HCT116 (cell line): ENCODE measurements around the gene FHOD3. TPM values are rescaled to one million over a fixed set of nuclear protein-coding genes. Genes with fewer than 3 reads are reported as not detected.

Experiments
- ATAC-seq: fragments of 200-7000 bp; cut with Tn5 transposase; 2 replicates; pipeline ENCODE4 v1.9.1; 2020; ENCODE audit warnings: mild to moderate bottlenecking, moderate library complexity
- BruUV-seq: library from RNA; stranded (reverse); fragments of 400-500 nt; replicated peaks from 2 replicates; lab custom pipeline; 2021; lab: Mats Ljungman, UMichigan
- CTCF ChIA-PET: fragments of 300-600 bp; sonication (Branson Sonifier 250); formaldehyde crosslinking; loops from one replicate; lab custom pipeline; 2021; ENCODE audit warnings: antibody characterized with exemption; lab: Charles Lee
- POLR2A ChIA-PET: fragments of 300-600, 350-600 bp; sonication (Branson Sonifier 250); formaldehyde crosslinking; loops from one replicate; lab custom pipeline; 2021; ENCODE audit warnings: antibody characterized with exemption; lab: Charles Lee
- RAD21 ChIA-PET, 2 experiments: fragments of 300-600 bp; sonication (Branson Sonifier 250); formaldehyde crosslinking; loops; one replicate each; lab custom pipeline; 2023; ENCODE audit warnings: low total read pairs in 2 of 2; ENCODE audit not compliant: uncharacterized antibody in 2 of 2, unreplicated experiment in 2 of 2, low non-redundant PET in 1 of 2; lab: Charles Lee
- DNase-seq: peaks from one replicate; pipeline ENCODE4 v3.0.0-alpha.2; 2010; ENCODE audit warnings: low read depth, low spot score
- H2AFZ ChIP-seq: fragments of 200-600 bp; shearing (Covaris generic), sonication (generic); 2 replicates; pipeline ENCODE4 v1.6.1; 2017; ENCODE audit warnings: low read depth, mixed run types, mixed read lengths, antibody characterized with exemption, low read length; ENCODE audit not compliant: poor library complexity, severe bottlenecking
- H3K27ac ChIP-seq: 2 replicates; pipeline ENCODE4 v1.5.1; 2012; ENCODE audit warnings: low read depth, low read length
- H3K27me3 ChIP-seq: fragments of 200-600 bp; sonication (generic); 2 replicates; pipeline ENCODE4 v1.6.1; 2016; ENCODE audit warnings: mixed run types, low read length, mixed read lengths; ENCODE audit not compliant: insufficient read depth
- H3K36me3 ChIP-seq, 2 experiments: fragments of 200-500 bp in 1 of 2; fragments of 200-600 bp in 1 of 2; sonication (Bioruptor generic) in 1 of 2; sonication (generic) in 1 of 2; 2 replicates each; pipeline versions ENCODE4 v1.5.1 to v1.6.1; 2014 to 2016; ENCODE audit warnings: low read length in 2 of 2, inconsistent platforms in 1 of 2, mixed read lengths in 1 of 2, mixed run types in 1 of 2; ENCODE audit not compliant: insufficient read depth in 2 of 2, control insufficient read depth in 1 of 2
- H3K4me1 ChIP-seq, 2 experiments: fragments of 200-600 bp in 1 of 2; sonication (generic) in 1 of 2; 2 replicates each; pipeline versions ENCODE4 v1.5.1 to v1.6.1; 2012 to 2017; ENCODE audit warnings: low read length in 2 of 2, inconsistent platforms in 1 of 2, mild to moderate bottlenecking in 1 of 2, mixed read lengths in 1 of 2, mixed run types in 1 of 2, moderate library complexity in 1 of 2; ENCODE audit not compliant: insufficient read depth in 2 of 2, control insufficient read depth in 1 of 2
- H3K4me2 ChIP-seq: fragments of 200-600 bp; sonication (generic); 2 replicates; pipeline ENCODE4 v1.6.1; 2017; ENCODE audit warnings: mixed run types, low read length, mixed read lengths
- H3K4me3 ChIP-seq, 2 experiments: fragments of 200-600 bp in 1 of 2; sonication (generic) in 1 of 2; replicated peaks in 1 of 2; 2 replicates each; pipeline ENCODE4 v1.5.1; 2011 to 2016; ENCODE audit warnings: low read length in 2 of 2, control low read depth in 1 of 2, low read depth in 1 of 2, mild to moderate bottlenecking in 1 of 2, mixed read lengths in 1 of 2, mixed run types in 1 of 2
- H3K79me2 ChIP-seq: fragments of 200-600 bp; sonication (generic); 2 replicates; pipeline ENCODE4 v1.6.1; 2017; ENCODE audit warnings: mild to moderate bottlenecking, mixed run types, low read length, moderate library complexity, mixed read lengths; ENCODE audit not compliant: insufficient read depth
- H3K9ac ChIP-seq: fragments of 200-600 bp; sonication (generic); 2 replicates; pipeline ENCODE4 v1.6.1; 2016; ENCODE audit warnings: low read length, mixed read lengths
- H3K9me2 ChIP-seq: fragments of 200-600 bp; sonication (generic), shearing (Covaris generic); 2 replicates; pipeline ENCODE4 v1.6.1; 2017; ENCODE audit warnings: mixed run types, mild to moderate bottlenecking, moderate library complexity; ENCODE audit not compliant: insufficient read depth
- H3K9me3 ChIP-seq, 2 experiments: fragments of 200-500 bp in 1 of 2; fragments of 200-600 bp in 1 of 2; sonication (Bioruptor generic) in 1 of 2; sonication (generic) in 1 of 2; 2 replicates each; pipeline ENCODE4 v1.6.1; 2014 to 2017; ENCODE audit warnings: low read length in 2 of 2, mixed read lengths in 2 of 2, inconsistent platforms in 1 of 2, low read depth in 1 of 2, mild to moderate bottlenecking in 1 of 2, mixed run types in 1 of 2, moderate library complexity in 1 of 2; ENCODE audit not compliant: control insufficient read depth in 1 of 2, insufficient read depth in 1 of 2
- H4K20me1 ChIP-seq: fragments of 200-600 bp; sonication (generic), shearing (Covaris generic); 2 replicates; pipeline ENCODE4 v1.6.1; 2017; ENCODE audit warnings: mixed run types, mild to moderate bottlenecking, moderate library complexity; ENCODE audit not compliant: insufficient read depth
- CBX3 ChIP-seq: IDR thresholded peaks from 2 replicates; pipeline ENCODE4 v1.6.1; 2012; ENCODE audit warnings: low read depth
- CEBPB ChIP-seq: IDR thresholded peaks from 2 replicates; pipeline ENCODE4 v1.6.1; 2012; ENCODE audit warnings: low read depth
- EGR1 ChIP-seq: IDR thresholded peaks from 2 replicates; pipeline ENCODE4 v1.6.1; 2012; ENCODE audit warnings: low read depth
- ELF1 ChIP-seq: IDR thresholded peaks from 2 replicates; pipeline ENCODE4 v1.6.1; 2012; ENCODE audit warnings: low read depth, borderline replicate concordance
- EZH2 ChIP-seq: fragments of 200-600 bp; sonication (generic); IDR thresholded peaks from 2 replicates; pipeline ENCODE4 v1.6.1; 2017; ENCODE audit warnings: antibody characterized with exemption, mixed run types
- EZH2phosphoT487 ChIP-seq: fragments of 200-600 bp; IDR thresholded peaks from 2 replicates; pipeline ENCODE4 v1.6.1; 2018; ENCODE audit warnings: antibody characterized with exemption, borderline replicate concordance
- JUND ChIP-seq: IDR thresholded peaks from 2 replicates; pipeline ENCODE4 v1.6.1; 2012
- POLR2A ChIP-seq: IDR thresholded peaks from 2 replicates; pipeline ENCODE4 v1.7.0; 2011; ENCODE audit warnings: borderline replicate concordance; ENCODE audit not compliant: insufficient read depth, insufficient read length; ENCODE audit errors: extremely low read depth
- POLR2AphosphoS5 ChIP-seq: IDR thresholded peaks from 2 replicates; pipeline ENCODE4 v1.6.1; 2011; ENCODE audit warnings: mild to moderate bottlenecking, low read depth, low read length, moderate library complexity
- RAD21 ChIP-seq: IDR thresholded peaks from 2 replicates; pipeline ENCODE4 v1.6.1; 2012; ENCODE audit warnings: low read depth, mild to moderate bottlenecking
- SIN3A ChIP-seq: IDR thresholded peaks from 2 replicates; pipeline ENCODE4 v1.6.1; 2012; ENCODE audit warnings: low read depth
- SP1 ChIP-seq: IDR thresholded peaks from 2 replicates; pipeline ENCODE4 v1.6.1; 2012; ENCODE audit warnings: low read depth
- SRF ChIP-seq: IDR thresholded peaks from 2 replicates; pipeline ENCODE4 v1.6.1; 2012; ENCODE audit warnings: low read depth
- TCF7L2 ChIP-seq: IDR thresholded peaks from 2 replicates; pipeline ENCODE4 v1.7.0; 2011; ENCODE audit warnings: borderline replicate concordance, inconsistent platforms; ENCODE audit not compliant: insufficient read depth, insufficient read length; ENCODE audit errors: extremely low read depth
- ZFX ChIP-seq: fragments of 450-650 bp; IDR thresholded peaks from 2 replicates; pipeline ENCODE4 v1.6.1; 2017
- ZNF274 ChIP-seq: fragments of 200-500 bp; sonication (Bioruptor generic); IDR thresholded peaks from 2 replicates; pipeline ENCODE4 v1.6.1; 2014; ENCODE audit warnings: mild to moderate bottlenecking, low read depth, low read length, inconsistent platforms
- intact Hi-C: fragments of 100-400 bp; cut with micrococcal nuclease; formaldehyde crosslinking; loops from 2 replicates; pipeline ENCODE4 v1.10.0; 2022
- total RNA-seq: library from RNA; stranded (reverse); gene quantifications from one replicate; pipeline ENCODE4 v1.2.1, GENCODE V29; 2021; ENCODE audit not compliant: unreplicated experiment
- TF ChIP-seq, protein P1 (sequence below): IDR thresholded peaks from 2 replicates; pipeline ENCODE4 v1.6.1; 2012
- TF ChIP-seq, protein P2 (sequence below): IDR thresholded peaks from 2 replicates; pipeline ENCODE4 v1.6.1; 2012; ENCODE audit warnings: low read depth
- TF ChIP-seq, protein P3 (sequence below), 3 experiments: fragments of 200-600 bp in 1 of 3; sonication (generic) in 1 of 3; IDR thresholded peaks in 2 of 3; conservative IDR thresholded peaks in 1 of 3; 2 replicates each; pipeline ENCODE4 v1.5.1; 2012 to 2017; ENCODE audit warnings: low read depth in 2 of 3, low read length in 2 of 3, antibody characterized with exemption in 1 of 3, borderline replicate concordance in 1 of 3, control low read depth in 1 of 3, mild to moderate bottlenecking in 1 of 3, mixed read lengths in 1 of 3, mixed run types in 1 of 3, moderate library complexity in 1 of 3; ENCODE audit not compliant: insufficient read depth in 1 of 3

FHOD3 gene
- total RNA-seq, 1 experiment from 2014 or later: 4.0 TPM

DNA sequence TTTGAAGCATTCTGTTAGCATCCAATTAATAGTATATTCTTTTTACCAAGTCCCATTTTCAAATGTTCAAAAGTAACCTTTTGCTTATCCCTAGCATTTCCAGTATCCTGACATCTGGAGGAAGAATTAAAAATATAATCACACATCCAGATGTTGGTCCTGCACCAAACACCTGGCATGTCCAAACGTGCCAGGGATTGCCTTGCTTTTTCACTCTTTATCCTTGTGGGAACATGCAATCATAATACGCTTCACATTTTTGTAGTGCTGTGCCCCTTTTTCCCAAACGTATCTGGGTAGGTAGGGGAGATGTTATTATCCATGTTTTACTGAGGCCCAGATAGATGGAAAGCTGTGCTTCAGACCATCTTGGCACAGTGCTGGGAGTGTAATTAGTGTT is 398.3 kb downstream of the FHOD3 start:
- Histone ChIP-seq H3K4me1 (no peaks in the 10 kb centered on the region), H2AFZ (no peak overlapping the region), H3K4me3 (no peak overlapping the region), H3K9ac (no peak overlapping the region), H3K27me3 (no peaks in the 10 kb centered on the region), H3K27ac (no peak overlapping the region), H3K9me3 (no peaks in the 10 kb centered on the region), H3K4me2 (no peak overlapping the region), H3K36me3 (no peaks in the 10 kb centered on the region), H3K79me2 (no peaks in the 10 kb centered on the region), H4K20me1 (no peaks in the 10 kb centered on the region), H3K9me2 (no peaks in the 10 kb centered on the region)
- intact Hi-C loops: no loop called here
- ChIA-PET CTCF (no interaction called here), POLR2A (no interaction called here), RAD21 (no interaction called here)
- no peak for ATAC-seq
- no peak for DNase-seq
- BruUV-seq: no TSS peak
- TF ChIP-seq CBX3 (no peak), POLR2A (no peak), ELF1 (no peak), RAD21 (no peak), ZNF274 (no peak), SIN3A (no peak), TCF7L2 (no peak), EGR1 (no peak), SP1 (no peak), ZFX (no peak), POLR2AphosphoS5 (no peak)
- TF ChIP-seq, protein P1, sequence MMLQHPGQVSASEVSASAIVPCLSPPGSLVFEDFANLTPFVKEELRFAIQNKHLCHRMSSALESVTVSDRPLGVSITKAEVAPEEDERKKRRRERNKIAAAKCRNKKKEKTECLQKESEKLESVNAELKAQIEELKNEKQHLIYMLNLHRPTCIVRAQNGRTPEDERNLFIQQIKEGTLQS: no peak

DNA sequence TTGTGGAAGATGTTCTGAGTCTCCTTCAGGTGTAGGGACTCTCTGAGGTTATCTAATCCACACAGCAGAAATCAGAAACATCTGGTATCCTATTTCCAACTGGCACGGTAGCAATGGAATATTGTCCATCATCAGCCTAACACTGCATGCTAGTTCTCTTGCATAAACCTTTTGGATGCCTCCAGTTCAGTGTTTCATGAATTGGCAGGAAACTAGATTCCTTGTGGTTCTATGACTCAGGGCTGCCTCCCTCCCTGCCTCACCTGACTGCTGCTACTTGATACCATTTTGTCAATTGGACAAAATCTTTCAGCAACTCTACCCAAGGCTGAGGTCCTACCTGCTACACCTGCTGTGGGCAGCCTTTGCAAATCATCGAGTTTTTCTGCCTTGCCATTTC is 400.4 kb downstream of the FHOD3 start:
- H3K27ac ChIP-seq: no peak overlapping the region
- H4K20me1 ChIP-seq: no peaks in the 10 kb centered on the region
- no peaks in the 10 kb centered on the region for H3K79me2 ChIP-seq
- CTCF ChIA-PET: interaction anchor here (1.6 kb wide), 1 partner anchor 10 kb away, joined by 5 read pairs; no protein-coding TSS in a partner anchor
- POLR2A ChIA-PET: no interaction called here
- H3K36me3 ChIP-seq: no peaks in the 10 kb centered on the region
- H3K27me3 ChIP-seq: no peaks in the 10 kb centered on the region
- BruUV-seq: no TSS peak
- no peaks in the 10 kb centered on the region for H3K9me2 ChIP-seq
- H3K4me3 ChIP-seq: no peak overlapping the region
- intact Hi-C loops: no loop called here
- no peak for ATAC-seq
- DNase-seq: no peak
- RAD21 ChIA-PET: no interaction called here
- H3K4me1 ChIP-seq: no peaks in the 10 kb centered on the region
- H2AFZ ChIP-seq: no peak overlapping the region
- no peaks in the 10 kb centered on the region for H3K9me3 ChIP-seq
- no peak overlapping the region for H3K9ac ChIP-seq
- H3K4me2 ChIP-seq: no peak overlapping the region
- TF ChIP-seq TCF7L2: no peak
- TF ChIP-seq, protein P2, sequence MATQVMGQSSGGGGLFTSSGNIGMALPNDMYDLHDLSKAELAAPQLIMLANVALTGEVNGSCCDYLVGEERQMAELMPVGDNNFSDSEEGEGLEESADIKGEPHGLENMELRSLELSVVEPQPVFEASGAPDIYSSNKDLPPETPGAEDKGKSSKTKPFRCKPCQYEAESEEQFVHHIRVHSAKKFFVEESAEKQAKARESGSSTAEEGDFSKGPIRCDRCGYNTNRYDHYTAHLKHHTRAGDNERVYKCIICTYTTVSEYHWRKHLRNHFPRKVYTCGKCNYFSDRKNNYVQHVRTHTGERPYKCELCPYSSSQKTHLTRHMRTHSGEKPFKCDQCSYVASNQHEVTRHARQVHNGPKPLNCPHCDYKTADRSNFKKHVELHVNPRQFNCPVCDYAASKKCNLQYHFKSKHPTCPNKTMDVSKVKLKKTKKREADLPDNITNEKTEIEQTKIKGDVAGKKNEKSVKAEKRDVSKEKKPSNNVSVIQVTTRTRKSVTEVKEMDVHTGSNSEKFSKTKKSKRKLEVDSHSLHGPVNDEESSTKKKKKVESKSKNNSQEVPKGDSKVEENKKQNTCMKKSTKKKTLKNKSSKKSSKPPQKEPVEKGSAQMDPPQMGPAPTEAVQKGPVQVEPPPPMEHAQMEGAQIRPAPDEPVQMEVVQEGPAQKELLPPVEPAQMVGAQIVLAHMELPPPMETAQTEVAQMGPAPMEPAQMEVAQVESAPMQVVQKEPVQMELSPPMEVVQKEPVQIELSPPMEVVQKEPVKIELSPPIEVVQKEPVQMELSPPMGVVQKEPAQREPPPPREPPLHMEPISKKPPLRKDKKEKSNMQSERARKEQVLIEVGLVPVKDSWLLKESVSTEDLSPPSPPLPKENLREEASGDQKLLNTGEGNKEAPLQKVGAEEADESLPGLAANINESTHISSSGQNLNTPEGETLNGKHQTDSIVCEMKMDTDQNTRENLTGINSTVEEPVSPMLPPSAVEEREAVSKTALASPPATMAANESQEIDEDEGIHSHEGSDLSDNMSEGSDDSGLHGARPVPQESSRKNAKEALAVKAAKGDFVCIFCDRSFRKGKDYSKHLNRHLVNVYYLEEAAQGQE: no peak
- TF ChIP-seq EZH2: no peak
- TF ChIP-seq, protein P3, sequence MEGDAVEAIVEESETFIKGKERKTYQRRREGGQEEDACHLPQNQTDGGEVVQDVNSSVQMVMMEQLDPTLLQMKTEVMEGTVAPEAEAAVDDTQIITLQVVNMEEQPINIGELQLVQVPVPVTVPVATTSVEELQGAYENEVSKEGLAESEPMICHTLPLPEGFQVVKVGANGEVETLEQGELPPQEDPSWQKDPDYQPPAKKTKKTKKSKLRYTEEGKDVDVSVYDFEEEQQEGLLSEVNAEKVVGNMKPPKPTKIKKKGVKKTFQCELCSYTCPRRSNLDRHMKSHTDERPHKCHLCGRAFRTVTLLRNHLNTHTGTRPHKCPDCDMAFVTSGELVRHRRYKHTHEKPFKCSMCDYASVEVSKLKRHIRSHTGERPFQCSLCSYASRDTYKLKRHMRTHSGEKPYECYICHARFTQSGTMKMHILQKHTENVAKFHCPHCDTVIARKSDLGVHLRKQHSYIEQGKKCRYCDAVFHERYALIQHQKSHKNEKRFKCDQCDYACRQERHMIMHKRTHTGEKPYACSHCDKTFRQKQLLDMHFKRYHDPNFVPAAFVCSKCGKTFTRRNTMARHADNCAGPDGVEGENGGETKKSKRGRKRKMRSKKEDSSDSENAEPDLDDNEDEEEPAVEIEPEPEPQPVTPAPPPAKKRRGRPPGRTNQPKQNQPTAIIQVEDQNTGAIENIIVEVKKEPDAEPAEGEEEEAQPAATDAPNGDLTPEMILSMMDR (IDR thresholded peaks at IDR 0.05 in 2 of 3, conservative IDR thresholded peaks at IDR 0.05 in 1 of 3; ENCODE audit: borderline replicate concordance in 1 of 3, insufficient read depth in 1 of 3, low read depth in 2 of 3, low read length in 2 of 3): no peak
- no peak for TF ChIP-seq EZH2phosphoT487
- TF ChIP-seq EGR1: no peak
- TF ChIP-seq SRF: no peak
- TF ChIP-seq JUND: no peak
- no peak for TF ChIP-seq ZFX
- TF ChIP-seq CEBPB: no peak
- no peak for TF ChIP-seq ZNF274
